Endodermal cell (in vitro differentiated cells): Measurements from ENCODE around the gene AFMID. TPM values are rescaled to one million over a fixed set of nuclear protein-coding genes. Genes with fewer than 3 reads are reported as not detected.

ENCODE experiments used
- DNase-seq: peaks from one replicate; pipeline ENCODE4 v3.0.0-alpha.2; 2017
- H3K27ac ChIP-seq: 2 replicates; pipeline ENCODE4 v1.5.1; 2013; ENCODE audit warnings: mild to moderate bottlenecking, low read depth, low read length, moderate library complexity
- H3K27me3 ChIP-seq: 2 replicates; pipeline ENCODE4 v1.6.1; 2013; ENCODE audit warnings: mild to moderate bottlenecking, low read length, moderate library complexity; ENCODE audit not compliant: insufficient read depth, control insufficient read depth, poor library complexity, severe bottlenecking
- H3K36me3 ChIP-seq: 2 replicates; pipeline ENCODE4 v1.7.0; 2013; ENCODE audit warnings: mild to moderate bottlenecking, low read length, moderate library complexity; ENCODE audit not compliant: control insufficient read depth, insufficient read depth
- H3K4me1 ChIP-seq: one replicate; pipeline ENCODE4 v1.7.0; 2013; ENCODE audit warnings: low read length; ENCODE audit not compliant: control insufficient read depth, insufficient read depth
- H3K4me3 ChIP-seq: 2 replicates; pipeline ENCODE4 v1.5.1; 2013; ENCODE audit warnings: mild to moderate bottlenecking, low read length, moderate library complexity
- H3K9ac ChIP-seq: 2 replicates; pipeline ENCODE4 v1.6.1; 2013; ENCODE audit warnings: mild to moderate bottlenecking, low read length, moderate library complexity; ENCODE audit not compliant: poor library complexity, severe bottlenecking; ENCODE audit errors: extremely low read depth
- H3K9me3 ChIP-seq: 2 replicates; pipeline ENCODE4 v1.6.1; 2013; ENCODE audit warnings: mild to moderate bottlenecking, low read length, moderate library complexity; ENCODE audit not compliant: control insufficient read depth
- H3K27ac Mint-ChIP-seq: 2 replicates; pipeline ENCODE4 v1.8.0; 2020; ENCODE audit warnings: mixed read lengths
- H3K27me3 Mint-ChIP-seq: 2 replicates; pipeline ENCODE4 v1.8.0; 2021; ENCODE audit warnings: mild to moderate bottlenecking, mixed read lengths; ENCODE audit not compliant: insufficient read depth
- H3K36me3 Mint-ChIP-seq: 2 replicates; pipeline ENCODE4 v1.8.0; 2020; ENCODE audit warnings: low read depth, mixed read lengths
- H3K4me1 Mint-ChIP-seq: 2 replicates; pipeline ENCODE4 v1.8.0; 2020; ENCODE audit warnings: mixed read lengths
- H3K4me3 Mint-ChIP-seq: 2 replicates; pipeline ENCODE4 v1.8.0; 2020; ENCODE audit warnings: mild to moderate bottlenecking, moderate library complexity, mixed read lengths
- H3K9me3 Mint-ChIP-seq: 2 replicates; pipeline ENCODE4 v1.8.0; 2020; ENCODE audit warnings: mild to moderate bottlenecking, mixed read lengths
- CTCF ChIP-seq: fragments of 200-600 bp; sonication (generic); conservative IDR thresholded peaks from 2 replicates; pipeline ENCODE4 v1.5.0; 2021; ENCODE audit warnings: antibody characterized with exemption, mild to moderate bottlenecking
- WGBS, 2 experiments: methylation state at CpG; one replicate each; pipeline versions ENCODE4 v1.1.5 to v1.1.7; 2013; ENCODE audit warnings: missing lambda C conversion rate in 2 of 2, mixed read lengths in 1 of 2; ENCODE audit not compliant: insufficient coverage in 1 of 2, insufficient read length in 1 of 2; 5-methylcytosine and 5-hydroxymethylcytosine counted together
- total RNA-seq, 2 donors: library from RNA; stranded (reverse); fragmentation: NEBNext Ultra II Directional in 1 of 2; extraction: Animal tissue kit (Norgen Biotek cat#: 25700) in 1 of 2; gene quantifications; 2 replicates in 1 of 2; 3 replicates in 1 of 2; pipeline ENCODE4 v1.2.1, GENCODE V29; 2021

The AFMID gene
- total RNA-seq, 2 donors from 2014 or later = 46.5 to 52.4 TPM

DNA sequence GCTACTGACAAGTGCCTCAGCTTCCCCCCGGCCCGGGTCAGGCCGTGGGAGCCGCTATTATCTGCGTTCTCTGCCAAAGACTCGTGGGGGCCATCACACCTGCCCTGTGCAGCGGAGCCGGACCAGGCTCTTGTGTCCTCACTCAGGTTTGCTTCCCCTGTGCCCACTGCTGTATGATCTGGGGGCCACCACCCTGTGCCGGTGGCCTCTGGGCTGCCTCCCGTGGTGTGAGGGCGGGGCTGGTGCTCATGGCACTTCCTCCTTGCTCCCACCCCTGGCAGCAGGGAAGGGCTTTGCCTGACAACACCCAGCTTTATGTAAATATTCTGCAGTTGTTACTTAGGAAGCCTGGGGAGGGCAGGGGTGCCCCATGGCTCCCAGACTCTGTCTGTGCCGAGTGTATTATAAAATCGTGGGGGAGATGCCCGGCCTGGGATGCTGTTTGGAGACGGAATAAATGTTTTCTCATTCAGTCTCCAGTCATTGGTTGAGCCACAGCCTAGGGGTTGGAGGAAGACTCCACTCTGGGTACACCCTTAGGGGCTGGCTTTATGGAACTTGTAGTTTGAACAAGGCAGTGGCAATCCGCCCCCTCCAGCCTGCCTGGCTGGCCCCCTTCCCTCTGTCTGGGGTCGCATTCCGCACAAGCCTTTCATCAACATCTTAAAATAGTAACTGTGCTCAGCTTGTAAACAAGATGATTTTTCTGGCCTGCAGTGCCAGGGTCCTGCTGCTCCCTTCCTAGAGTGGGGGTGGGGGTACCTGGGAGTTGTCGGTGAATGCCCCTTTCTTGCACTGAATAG is 14.7 kb upstream of the AFMID start:
- no peak for TF ChIP-seq CTCF
- peaks cover 38% of the 10 kb centered on the region for H3K36me3 ChIP-seq
- Mint-ChIP-seq H3K27me3 (no peaks in the 10 kb centered on the region), H3K36me3 (peaks cover 19% of the 10 kb centered on the region), H3K4me1 (peaks cover 20% of the 10 kb centered on the region), H3K9me3 (no peaks in the 10 kb centered on the region), H3K27ac (peak overlapping the region; percentile 55), H3K4me3 (no peak overlapping the region)
- H3K27ac ChIP-seq = no peak overlapping the region
- no peak overlapping the region for H3K9ac ChIP-seq
- no peaks in the 10 kb centered on the region for H3K27me3 ChIP-seq
- H3K4me3 ChIP-seq = no peak overlapping the region
- WGBS, 2 experiments = 56 to 74% methylated on average over 13 to 19 of the region's 19 CpGs
- H3K4me1 ChIP-seq = peaks cover 4% of the 10 kb centered on the region
- DNase-seq = peak; percentile 85
- no peaks in the 10 kb centered on the region for H3K9me3 ChIP-seq

DNA sequence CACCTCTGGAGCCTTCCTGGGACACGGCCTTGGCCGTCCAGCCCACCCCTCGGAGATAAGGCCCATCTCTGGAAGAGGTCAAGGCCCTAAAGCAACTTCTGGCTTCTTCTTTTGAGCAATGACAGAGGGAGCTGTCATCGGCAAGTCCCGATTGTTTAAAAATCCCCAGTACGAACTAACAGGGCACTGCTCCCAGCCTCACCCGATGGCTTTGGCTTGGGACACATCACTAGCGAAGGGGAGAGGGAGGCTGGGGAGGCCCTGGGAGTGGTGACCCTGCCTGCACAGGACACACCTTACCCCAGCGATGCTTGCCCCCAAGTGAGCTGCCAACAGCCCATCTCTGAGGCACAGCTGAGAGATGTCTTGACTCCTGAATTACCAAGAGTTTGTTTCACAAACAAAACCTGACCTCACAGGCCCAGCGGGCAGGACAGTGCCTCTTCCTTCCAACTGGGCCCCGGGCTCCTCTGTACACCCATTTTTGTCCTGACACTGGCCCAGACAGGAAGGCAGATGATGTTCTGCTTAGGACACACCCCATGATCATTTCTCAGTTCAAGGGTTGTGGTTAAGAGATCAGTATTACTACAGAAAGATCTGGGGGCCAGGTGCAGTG is 14.0 kb upstream of the AFMID start:
- no peak overlapping the region for H3K27ac ChIP-seq
- H3K4me1 ChIP-seq = peaks cover 4% of the 10 kb centered on the region
- Mint-ChIP-seq H3K27ac (peak overlapping the region; percentile 55), H3K9me3 (no peaks in the 10 kb centered on the region), H3K36me3 (peaks cover 22% of the 10 kb centered on the region), H3K4me3 (no peak overlapping the region), H3K4me1 (peaks cover 20% of the 10 kb centered on the region), H3K27me3 (no peaks in the 10 kb centered on the region)
- H3K9ac ChIP-seq = no peak overlapping the region
- DNase-seq = no peak
- no peaks in the 10 kb centered on the region for H3K27me3 ChIP-seq
- no peak for TF ChIP-seq CTCF
- H3K9me3 ChIP-seq = no peaks in the 10 kb centered on the region
- WGBS, 2 experiments = 90 to 91% methylated on average over 9 to 11 of the region's 11 CpGs
- H3K4me3 ChIP-seq = no peak overlapping the region
- H3K36me3 ChIP-seq = peaks cover 41% of the 10 kb centered on the region

DNA sequence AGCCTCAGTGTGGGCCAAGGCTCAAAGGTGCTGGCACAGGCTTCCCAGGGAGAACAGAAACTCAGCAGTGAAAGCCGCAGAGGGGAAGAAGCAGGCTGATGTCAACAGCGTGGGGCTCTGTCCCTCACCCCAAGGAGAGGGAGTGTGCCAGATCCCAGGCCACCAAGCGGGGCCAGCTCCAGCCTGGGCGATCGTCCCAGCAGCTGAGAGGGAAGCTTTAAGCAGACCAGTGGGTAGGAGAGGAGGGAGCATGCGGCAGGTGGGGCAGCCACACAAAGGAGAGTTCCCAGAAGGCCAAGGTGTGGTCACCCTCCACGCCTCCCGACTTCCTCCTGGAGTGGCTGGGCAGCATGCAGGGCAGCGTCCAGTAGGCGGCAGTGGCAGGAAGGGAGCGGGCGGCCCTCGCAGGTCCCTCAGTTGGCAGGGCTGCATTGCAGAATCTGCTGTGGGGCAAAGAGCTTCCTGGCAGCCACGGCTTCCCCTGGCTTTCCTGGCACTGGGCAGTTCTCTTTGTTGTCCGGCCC is 12.8 kb upstream of the AFMID start:
- H3K4me1 ChIP-seq = peaks cover 4% of the 10 kb centered on the region
- WGBS, 2 experiments = 95 to 98% methylated on average over 11 to 15 of the region's 15 CpGs
- no peak overlapping the region for H3K4me3 Mint-ChIP-seq
- no peak for DNase-seq
- H3K36me3 ChIP-seq = peaks cover 53% of the 10 kb centered on the region
- H3K27ac Mint-ChIP-seq = no peak overlapping the region
- H3K4me1 Mint-ChIP-seq = peaks cover 20% of the 10 kb centered on the region
- no peak overlapping the region for H3K9ac ChIP-seq
- H3K27ac ChIP-seq = no peak overlapping the region
- peaks cover 34% of the 10 kb centered on the region for H3K36me3 Mint-ChIP-seq
- H3K27me3 Mint-ChIP-seq = no peaks in the 10 kb centered on the region
- no peak overlapping the region for H3K4me3 ChIP-seq
- H3K9me3 ChIP-seq = no peaks in the 10 kb centered on the region
- no peaks in the 10 kb centered on the region for H3K27me3 ChIP-seq
- no peaks in the 10 kb centered on the region for H3K9me3 Mint-ChIP-seq
- no peak for TF ChIP-seq CTCF
